K562 (cell line): ENCODE results near the gene TIGD1. TPM values are rescaled to one million over a fixed set of nuclear protein-coding genes. Genes with fewer than 3 reads are reported as not detected.

ENCODE experiments used
- AFF1 ChIP-seq, 2 experiments: fragments of 450-650 bp; IDR thresholded peaks; 2 replicates each; pipeline ENCODE4 v1.6.1; 2018; ENCODE audit warnings: mild to moderate bottlenecking in 2 of 2, low read depth in 1 of 2; ENCODE audit not compliant: partially characterized antibody in 2 of 2
- ARID3B ChIP-seq: fragments of 250-450 bp; sonication (Bioruptor Pico); IDR thresholded peaks from 2 replicates; pipeline ENCODE4 v1.4.0; 2020; ENCODE audit warnings: borderline replicate concordance
- FOXA1 ChIP-seq: fragments of 450-650 bp; IDR thresholded peaks from 2 replicates; pipeline ENCODE4 v1.6.1; 2016; ENCODE audit warnings: mild to moderate bottlenecking, borderline replicate concordance
- L3MBTL2 ChIP-seq: fragments of 450-650 bp; IDR thresholded peaks from 2 replicates; pipeline ENCODE4 v1.6.1; 2016; ENCODE audit warnings: mild to moderate bottlenecking, moderate library complexity
- MCM7 ChIP-seq, 2 experiments: fragments of 450-650 bp; IDR thresholded peaks; 2 replicates each; pipeline ENCODE4 v1.6.1; 2016 to 2018
- NFIX ChIP-seq: fragments of 250-450 bp; sonication (Bioruptor Pico); IDR thresholded peaks from 2 replicates; pipeline ENCODE4 v1.4.0; 2020; ENCODE audit warnings: low read depth, mild to moderate bottlenecking, moderate library complexity
- NONO ChIP-seq, 2 experiments: fragments of 200-400 bp in 1 of 2; fragments of 450-650 bp in 1 of 2; formaldehyde crosslinking in 1 of 2; IDR thresholded peaks; 2 replicates each; pipeline ENCODE4 v1.6.1; 2017; ENCODE audit warnings: low read depth in 2 of 2, mild to moderate bottlenecking in 2 of 2, moderate library complexity in 2 of 2, low read length in 1 of 2
- PHF20 ChIP-seq: fragments of 450-650 bp; IDR thresholded peaks from 2 replicates; pipeline ENCODE4 v1.6.1; 2018; ENCODE audit not compliant: partially characterized antibody
- SETDB1 ChIP-seq: IDR thresholded peaks from one replicate; pipeline ENCODE4 v1.6.1; 2012; ENCODE audit warnings: low read length, control low read depth, inconsistent platforms
- SMAD1 ChIP-seq: fragments of 150-350 bp; IDR thresholded peaks from 2 replicates; pipeline ENCODE4 v1.6.1; 2014; ENCODE audit warnings: low read length, low read depth; ENCODE audit not compliant: partially characterized antibody
- SRF ChIP-seq, 2 experiments: fragments of 250-450, 450-650 bp in 1 of 2; sonication (Bioruptor Pico) in 1 of 2; sonication (generic) in 1 of 2; formaldehyde crosslinking; IDR thresholded peaks; 2 replicates each; pipeline versions ENCODE4 v1.5.0 to v1.5.1; 2020 to 2022; ENCODE audit warnings: mild to moderate bottlenecking in 1 of 2, missing genetic modification reagents in 1 of 2
- SRSF1 ChIP-seq: fragments of 200-400 bp; formaldehyde crosslinking; IDR thresholded peaks from 2 replicates; pipeline ENCODE4 v1.6.1; 2017; ENCODE audit warnings: mild to moderate bottlenecking, low read depth, low read length, moderate library complexity
- ZNF830 ChIP-seq: fragments of 250-450 bp; sonication (Bioruptor Pico); IDR thresholded peaks from 2 replicates; pipeline ENCODE4 v1.5.0; 2021; ENCODE audit warnings: mild to moderate bottlenecking
- polyA plus RNA-seq, 8 experiments: library from polyadenylated mRNA; depleted of rRNA in 4 of 8; stranded (reverse) in 5 of 8; unstranded in 3 of 8; fragments of >200 nt; fragmentation: Nextera tagmentation in 2 of 8; fragmentation: Illumina TruSeq in 1 of 8; extraction: Ambion mirVana in 2 of 8; extraction: Trizol in 1 of 8; gene quantifications; 2 replicates each; pipeline versions ENCODE4 v1.2.1 to v1.2.3, GENCODE V29; 2011 to 2014; ENCODE audit warnings: inconsistent platforms in 1 of 8, missing spikeins in 1 of 8
- total RNA-seq, 7 experiments: library from RNA; depleted of rRNA in 6 of 7; stranded (reverse); fragments of >200 nt in 6 of 7; fragmentation: Illumina TruSeq in 2 of 7; extraction: Trizol in 2 of 7; gene quantifications; 2 replicates each; pipeline versions ENCODE4 v1.2.1 to v1.2.3, GENCODE V29; 2011 to 2021; ENCODE audit warnings: low replicate concordance in 1 of 7
- TF ChIP-seq, protein P1 (sequence below): sonication (generic); formaldehyde crosslinking; IDR thresholded peaks from 2 replicates; pipeline ENCODE4 v1.8.1; 2023; ENCODE audit warnings: mild to moderate bottlenecking, missing genetic modification reagents
- TF ChIP-seq, protein P2 (sequence below): fragments of 250-450 bp; sonication (Bioruptor Pico); IDR thresholded peaks from 2 replicates; pipeline ENCODE4 v1.4.0; 2020; ENCODE audit warnings: mild to moderate bottlenecking, moderate library complexity
- TF ChIP-seq, protein P3 (sequence below): IDR thresholded peaks from 2 replicates; pipeline ENCODE4 v1.6.1; 2014; ENCODE audit warnings: antibody characterized with exemption

TIGD1 gene
- total and polyA plus RNA-seq, 9 of the 15 experiments (the other 6 are each of a cell fraction or from before 2014, with no cell fraction given): 2.0 to 10.1 (median 6.6) TPM

GRCh38 chr2:232550354-232551249 lies at the start of gene TIGD1, which contains the start of gene EIF4E2 (continued):
- peak; percentile 54 to 65; a peak in 2 of 4 replicates for TF ChIP-seq NONO (IDR thresholded peaks at IDR 0.05; ENCODE audit: low read depth in 2 of 2, low read length in 1 of 2)
- no peak for TF ChIP-seq AFF1 (IDR thresholded peaks at IDR 0.05; ENCODE audit: low read depth in 1 of 2, partially characterized antibody in 2 of 2)
- TF ChIP-seq SETDB1: no peak
- no peak for TF ChIP-seq SMAD1
- TF ChIP-seq MCM7 (IDR thresholded peaks at IDR 0.05): no peak
- TF ChIP-seq SRSF1: no peak
- TF ChIP-seq, protein P1, sequence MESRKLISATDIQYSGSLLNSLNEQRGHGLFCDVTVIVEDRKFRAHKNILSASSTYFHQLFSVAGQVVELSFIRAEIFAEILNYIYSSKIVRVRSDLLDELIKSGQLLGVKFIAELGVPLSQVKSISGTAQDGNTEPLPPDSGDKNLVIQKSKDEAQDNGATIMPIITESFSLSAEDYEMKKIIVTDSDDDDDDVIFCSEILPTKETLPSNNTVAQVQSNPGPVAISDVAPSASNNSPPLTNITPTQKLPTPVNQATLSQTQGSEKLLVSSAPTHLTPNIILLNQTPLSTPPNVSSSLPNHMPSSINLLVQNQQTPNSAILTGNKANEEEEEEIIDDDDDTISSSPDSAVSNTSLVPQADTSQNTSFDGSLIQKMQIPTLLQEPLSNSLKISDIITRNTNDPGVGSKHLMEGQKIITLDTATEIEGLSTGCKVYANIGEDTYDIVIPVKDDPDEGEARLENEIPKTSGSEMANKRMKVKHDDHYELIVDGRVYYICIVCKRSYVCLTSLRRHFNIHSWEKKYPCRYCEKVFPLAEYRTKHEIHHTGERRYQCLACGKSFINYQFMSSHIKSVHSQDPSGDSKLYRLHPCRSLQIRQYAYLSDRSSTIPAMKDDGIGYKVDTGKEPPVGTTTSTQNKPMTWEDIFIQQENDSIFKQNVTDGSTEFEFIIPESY (CRISPR knock-in tag): no peak; the same call in 1 of the 2 replicates
- no peak for TF ChIP-seq ZNF830 (CRISPR knock-in tag)
- TF ChIP-seq NFIX: no peak
- TF ChIP-seq ARID3B (CRISPR knock-in tag): no peak
- TF ChIP-seq PHF20: peak; percentile 75
- peak in 1 of 2 experiments; percentile 47; a peak in 1 of 4 replicates for TF ChIP-seq SRF (CRISPR knock-in tag; IDR thresholded peaks at IDR 0.05)
- TF ChIP-seq L3MBTL2: peak; percentile 98
- TF ChIP-seq, protein P2, sequence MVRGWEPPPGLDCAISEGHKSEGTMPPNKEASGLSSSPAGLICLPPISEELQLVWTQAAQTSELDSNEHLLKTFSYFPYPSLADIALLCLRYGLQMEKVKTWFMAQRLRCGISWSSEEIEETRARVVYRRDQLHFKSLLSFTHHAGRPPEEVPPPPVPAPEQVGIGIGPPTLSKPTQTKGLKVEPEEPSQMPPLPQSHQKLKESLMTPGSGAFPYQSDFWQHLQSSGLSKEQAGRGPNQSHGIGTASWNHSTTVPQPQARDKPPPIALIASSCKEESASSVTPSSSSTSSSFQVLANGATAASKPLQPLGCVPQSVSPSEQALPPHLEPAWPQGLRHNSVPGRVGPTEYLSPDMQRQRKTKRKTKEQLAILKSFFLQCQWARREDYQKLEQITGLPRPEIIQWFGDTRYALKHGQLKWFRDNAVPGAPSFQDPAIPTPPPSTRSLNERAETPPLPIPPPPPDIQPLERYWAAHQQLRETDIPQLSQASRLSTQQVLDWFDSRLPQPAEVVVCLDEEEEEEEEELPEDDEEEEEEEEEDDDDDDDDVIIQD (CRISPR knock-in tag): no peak
- TF ChIP-seq, protein P3, sequence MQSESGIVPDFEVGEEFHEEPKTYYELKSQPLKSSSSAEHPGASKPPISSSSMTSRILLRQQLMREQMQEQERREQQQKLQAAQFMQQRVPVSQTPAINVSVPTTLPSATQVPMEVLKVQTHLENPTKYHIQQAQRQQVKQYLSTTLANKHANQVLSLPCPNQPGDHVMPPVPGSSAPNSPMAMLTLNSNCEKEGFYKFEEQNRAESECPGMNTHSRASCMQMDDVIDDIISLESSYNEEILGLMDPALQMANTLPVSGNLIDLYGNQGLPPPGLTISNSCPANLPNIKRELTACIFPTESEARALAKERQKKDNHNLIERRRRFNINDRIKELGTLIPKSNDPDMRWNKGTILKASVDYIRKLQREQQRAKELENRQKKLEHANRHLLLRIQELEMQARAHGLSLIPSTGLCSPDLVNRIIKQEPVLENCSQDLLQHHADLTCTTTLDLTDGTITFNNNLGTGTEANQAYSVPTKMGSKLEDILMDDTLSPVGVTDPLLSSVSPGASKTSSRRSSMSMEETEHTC: no peak
- TF ChIP-seq FOXA1: no peak
